OCI-LY1 (cell line): ENCODE data around the gene ZBTB38.

ENCODE experiments used
- CTCF ChIP-seq: fragments of 200-600 bp; sonication (generic), shearing (Covaris generic); IDR thresholded peaks from 2 replicates; pipeline ENCODE4 v1.5.1; 2017; ENCODE audit warnings: mild to moderate bottlenecking, antibody characterized with exemption, low read length, moderate library complexity, mixed read lengths
- EZH2 ChIP-seq: fragments of 200-600 bp; sonication (generic), shearing (Covaris generic); IDR thresholded peaks from 2 replicates; pipeline ENCODE4 v1.8.0; 2017; ENCODE audit warnings: borderline replicate concordance, mixed run types, mild to moderate bottlenecking, antibody characterized with exemption, low read length, moderate library complexity, mixed read lengths

- no peak for TF ChIP-seq CTCF
- no peak for TF ChIP-seq EZH2
These were observed 42.2 kb upstream of the ZBTB38 start for GRCh38 chr3:141326123-141326522.
